Measurements from ENCODE around the gene TMPRSS4. TPM values are rescaled to one million over a fixed set of nuclear protein-coding genes. Genes with fewer than 3 reads are reported as not detected.

TMPRSS4 gene
- total RNA-seq, 1 donor from 2014 or later, result not detected

DNA sequence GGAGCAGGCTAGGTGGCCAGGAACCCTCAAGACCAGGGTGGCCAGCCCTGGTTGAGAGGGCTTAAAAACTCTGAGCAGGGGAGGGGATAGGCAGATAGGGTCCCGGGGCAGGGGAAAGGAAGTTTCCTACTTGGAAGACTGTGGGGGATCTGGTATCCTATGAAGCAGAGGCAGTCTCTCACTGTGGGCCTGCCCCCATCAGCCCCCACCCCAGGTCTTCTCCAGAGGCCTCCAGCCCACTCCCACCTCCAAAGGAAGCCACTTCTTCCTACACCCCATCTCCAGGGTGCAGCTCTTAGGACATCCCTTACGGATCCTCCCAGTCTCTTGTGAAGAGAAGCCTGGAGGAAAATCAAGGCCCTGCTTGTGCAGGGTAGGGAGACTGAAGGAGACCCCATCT is 59.5 kb downstream of the TMPRSS4 start:
- no peak for DNase-seq

DNA sequence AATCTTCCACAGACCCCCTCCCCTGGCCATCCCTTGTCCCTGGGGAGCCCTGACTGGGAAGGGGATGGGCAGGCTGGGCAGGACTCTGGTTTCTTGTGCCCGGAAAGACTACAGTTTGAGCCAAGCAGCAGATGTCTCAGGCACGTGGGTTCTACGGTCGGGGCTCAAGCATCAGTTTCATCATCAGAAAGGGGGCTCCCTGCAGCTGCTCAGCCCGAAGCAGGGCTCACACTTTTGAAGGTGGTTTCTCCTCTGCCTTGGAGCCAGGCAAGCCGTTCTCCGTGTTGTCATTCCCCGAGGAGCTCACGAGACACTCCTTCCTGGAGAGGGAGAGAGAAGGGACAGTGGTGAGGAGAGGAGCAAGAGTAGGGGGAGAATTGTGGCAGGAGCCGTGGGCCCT is 59.9 kb downstream of the TMPRSS4 start:
- no peak for DNase-seq

DNA sequence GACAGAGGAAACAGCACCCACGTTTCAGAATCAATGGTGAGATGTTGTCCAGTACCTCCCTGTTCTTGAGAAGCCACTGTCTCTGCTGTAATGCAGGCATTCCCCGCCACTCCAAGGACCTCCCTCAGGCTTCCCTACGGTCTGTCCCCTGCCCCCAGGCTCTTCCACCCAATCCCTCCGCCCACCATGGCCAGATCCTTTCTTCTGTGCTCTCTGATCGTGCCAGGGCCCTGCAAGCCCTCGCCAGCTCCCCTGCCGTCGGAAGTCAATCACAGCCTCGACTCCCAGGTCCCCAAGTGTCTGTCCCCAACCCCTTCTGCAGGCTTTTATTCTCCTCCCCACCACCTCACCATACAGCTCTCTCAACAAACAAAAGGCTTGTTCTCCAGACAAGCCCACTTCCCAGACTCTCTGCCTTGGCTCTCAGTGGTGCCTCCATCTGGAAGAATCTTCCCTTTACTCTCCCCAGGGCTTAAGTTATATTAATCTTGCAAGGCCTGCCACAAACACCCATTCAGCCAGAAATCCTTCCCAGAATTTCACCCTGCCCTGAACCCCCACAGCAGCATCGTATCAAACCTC is 62.1 kb downstream of the TMPRSS4 start:
- no peak for DNase-seq

DNA sequence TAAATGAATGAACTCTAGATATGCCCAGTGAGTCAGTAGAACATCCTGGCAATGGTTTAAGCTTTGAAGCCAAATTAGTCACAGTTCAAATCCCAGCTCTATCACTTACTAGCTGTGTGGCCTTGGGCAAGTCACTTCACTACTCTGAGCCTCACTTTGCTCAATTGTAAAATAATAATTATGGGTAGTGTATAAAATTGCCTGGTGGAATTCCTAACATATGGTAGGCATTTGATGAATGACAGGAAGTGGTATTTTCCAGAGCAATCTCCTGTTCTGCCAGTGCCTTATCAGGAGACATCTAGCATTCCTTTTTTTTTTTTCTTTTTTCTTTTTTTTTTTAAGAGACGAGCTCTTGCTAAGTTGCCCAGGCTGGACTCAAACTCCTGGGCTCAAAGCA is 62.7 kb downstream of the TMPRSS4 start:
- DNase-seq, result peak; percentile 12

DNA sequence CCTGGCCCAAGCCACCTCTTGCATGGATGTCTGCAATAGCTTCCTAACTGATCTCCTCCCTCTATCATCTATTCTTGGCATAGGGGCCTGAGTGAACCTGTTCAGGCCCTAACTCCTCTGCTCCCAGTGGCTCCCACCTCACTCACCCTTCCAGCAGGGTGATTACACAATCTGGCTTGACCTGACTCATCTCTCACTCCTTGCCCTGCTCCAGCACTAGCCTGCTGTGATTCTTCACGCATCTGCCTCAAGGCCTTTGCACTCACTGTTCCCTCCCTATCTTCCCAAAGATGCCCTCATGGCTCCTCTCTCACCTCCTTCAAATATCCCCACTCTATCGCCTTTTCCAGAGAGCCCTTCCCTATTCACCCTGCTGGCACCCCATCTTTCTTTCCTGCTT is 65.2 kb downstream of the TMPRSS4 start:
- no peak for DNase-seq

DNA sequence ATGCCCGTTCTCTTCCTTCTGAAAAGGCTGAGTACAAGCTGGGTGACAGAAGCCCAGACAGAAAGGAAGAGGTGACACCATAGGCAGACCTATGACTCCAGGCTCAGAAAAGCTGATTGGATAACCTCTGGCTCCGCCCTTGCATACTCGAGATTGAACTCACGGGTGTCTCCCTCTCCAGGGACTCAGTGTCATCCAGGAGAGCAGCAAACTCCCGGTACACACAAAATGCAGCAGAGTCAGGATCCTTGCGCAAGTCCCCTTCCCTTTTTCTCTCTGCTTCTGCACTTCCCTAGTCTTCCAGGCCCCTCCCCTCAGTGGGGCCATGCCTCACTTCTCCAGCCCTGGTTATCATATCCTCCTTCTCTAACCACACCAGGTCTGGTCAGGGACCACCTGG is 65.9 kb downstream of the TMPRSS4 start:
- DNase-seq, result no peak

DNA sequence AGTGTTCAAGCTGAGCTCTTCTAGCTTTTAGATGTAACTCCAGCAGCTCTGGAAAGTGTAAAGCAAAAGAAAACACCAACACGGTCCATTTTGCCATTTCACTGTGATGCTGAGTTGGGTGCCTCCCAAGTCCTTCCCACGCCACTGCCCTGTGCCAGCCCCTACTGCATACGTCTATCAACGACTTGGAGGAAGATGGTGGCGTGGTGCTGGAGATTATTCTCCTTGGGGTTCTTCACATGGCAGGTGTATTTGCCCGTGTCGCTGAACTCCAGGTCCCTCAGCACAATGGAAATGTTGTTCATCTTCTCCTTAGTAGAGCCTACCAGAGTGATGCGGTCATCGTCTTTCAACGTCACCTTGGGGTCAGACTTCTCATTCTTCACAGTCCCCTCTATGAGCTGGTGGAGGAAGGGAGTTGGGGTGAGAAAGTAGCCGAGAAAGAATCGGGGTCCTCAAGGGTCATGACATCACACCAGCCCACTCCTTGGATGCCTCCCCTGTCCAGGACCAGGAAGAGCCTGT is 66.8 kb downstream of the TMPRSS4 start:
- no peak for DNase-seq

DNA sequence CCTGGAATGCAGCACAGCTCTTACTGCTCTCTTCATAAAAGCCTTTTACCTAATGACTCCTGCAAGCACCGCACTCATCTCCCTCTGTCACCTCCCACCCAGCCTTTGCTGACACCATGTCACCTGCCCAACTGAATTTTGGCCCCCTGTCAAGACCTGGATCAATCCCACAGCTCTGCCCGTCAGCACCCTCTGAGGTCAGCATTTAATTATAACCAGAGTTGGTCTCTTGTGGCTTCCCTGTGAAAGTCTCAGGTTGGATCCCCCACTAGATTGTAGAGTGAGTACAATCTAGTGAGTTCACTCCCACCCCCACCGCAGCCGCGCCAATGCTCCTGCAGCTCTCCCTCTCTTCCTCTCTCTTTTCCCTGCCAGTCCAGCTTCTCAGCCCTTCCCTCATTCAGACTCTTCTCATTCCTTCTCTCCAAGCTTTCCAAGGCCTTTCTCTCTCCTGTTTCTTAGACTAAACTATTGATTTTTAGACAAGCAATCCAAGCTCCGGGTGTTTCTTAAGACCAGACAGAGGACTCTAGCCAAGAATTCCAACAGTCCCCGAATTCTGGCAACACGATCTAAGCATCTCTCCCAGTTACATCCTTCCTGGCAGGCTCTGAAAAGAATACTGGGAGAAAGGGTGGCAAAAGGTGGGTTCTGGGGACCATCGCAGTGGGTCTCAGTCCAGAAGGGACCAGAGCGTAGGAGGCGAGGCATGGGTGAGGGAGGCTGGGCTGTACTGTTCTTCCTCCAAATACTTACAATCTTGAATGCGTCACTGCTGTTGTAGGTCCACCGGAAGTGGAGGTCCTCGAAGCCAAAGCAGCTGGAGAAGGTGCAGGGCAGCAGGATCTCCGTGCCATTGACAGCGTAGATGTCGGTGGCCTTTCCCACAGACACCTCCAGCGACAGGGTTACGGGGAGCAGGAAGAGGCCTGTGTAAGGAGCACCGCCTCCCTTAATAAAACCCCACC is 67.7 kb downstream of the TMPRSS4 start:
- DNase-seq, result no peak

DNA sequence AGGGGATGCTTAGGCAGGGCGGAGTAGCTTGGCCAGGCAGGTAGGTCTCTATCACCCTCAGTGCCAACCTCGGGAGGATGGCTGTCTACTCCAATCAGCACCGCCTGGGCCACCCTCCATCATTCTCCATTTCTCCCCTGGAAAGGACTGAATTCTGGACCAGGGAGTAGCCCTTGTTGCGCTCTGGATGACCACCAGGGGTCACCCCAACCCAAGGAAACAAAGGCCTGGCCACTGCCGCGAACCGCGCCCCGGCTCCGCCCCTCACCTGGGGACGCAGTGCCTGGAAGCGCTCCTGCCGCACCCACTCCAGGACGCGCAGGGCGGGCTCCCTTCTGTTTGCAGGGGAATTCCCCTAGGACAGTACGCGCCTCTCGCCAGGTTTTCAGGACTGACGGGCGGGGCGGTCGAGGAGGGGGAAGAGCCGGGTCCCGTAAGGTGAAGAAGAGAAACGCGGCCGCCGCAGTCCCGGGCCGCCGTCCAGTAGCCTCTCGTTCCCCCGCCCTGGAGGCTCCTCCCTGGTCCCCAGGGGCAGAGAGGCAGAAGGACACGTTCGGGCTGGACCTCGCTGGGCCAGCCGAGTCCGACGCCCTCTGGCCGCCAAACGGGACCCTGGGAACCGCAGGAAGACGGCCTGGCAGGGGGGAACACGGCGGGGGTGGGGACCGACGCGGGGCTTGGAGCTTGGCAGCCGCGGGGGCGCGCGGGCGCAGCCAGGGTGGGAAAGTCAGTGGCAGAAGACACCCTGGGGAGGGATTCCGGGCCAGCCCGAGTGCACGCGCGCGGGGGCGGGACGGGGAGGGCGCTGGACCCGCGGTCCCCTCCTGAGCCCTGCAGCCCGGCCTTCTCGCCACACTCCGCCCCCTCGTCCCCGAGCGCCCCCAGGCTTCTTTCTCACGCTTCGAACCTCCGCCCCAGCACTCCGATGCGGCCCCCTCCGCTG is 68.7 kb downstream of the TMPRSS4 start:
- DNase-seq, result peak; percentile 76

DNA sequence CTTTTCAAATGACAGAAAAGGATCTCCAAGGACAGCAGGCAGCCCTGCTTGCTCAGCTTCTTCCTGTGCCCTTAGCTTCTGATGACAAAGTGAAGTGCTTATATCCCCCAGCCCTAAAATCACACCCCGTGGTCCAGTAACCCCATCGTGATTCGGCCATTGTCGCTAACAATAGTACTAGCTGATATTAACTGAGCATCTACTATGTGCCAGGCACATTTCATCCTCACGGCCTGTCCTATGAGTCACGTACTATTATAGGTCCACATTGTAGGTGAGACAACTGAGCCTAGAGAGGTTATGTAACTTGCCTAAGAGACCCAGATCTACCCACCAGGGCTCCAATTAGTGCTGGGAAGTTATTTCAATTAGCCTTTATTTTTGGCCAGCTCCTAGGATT is 69.7 kb downstream of the TMPRSS4 start:
- DNase-seq, result no peak

DNA sequence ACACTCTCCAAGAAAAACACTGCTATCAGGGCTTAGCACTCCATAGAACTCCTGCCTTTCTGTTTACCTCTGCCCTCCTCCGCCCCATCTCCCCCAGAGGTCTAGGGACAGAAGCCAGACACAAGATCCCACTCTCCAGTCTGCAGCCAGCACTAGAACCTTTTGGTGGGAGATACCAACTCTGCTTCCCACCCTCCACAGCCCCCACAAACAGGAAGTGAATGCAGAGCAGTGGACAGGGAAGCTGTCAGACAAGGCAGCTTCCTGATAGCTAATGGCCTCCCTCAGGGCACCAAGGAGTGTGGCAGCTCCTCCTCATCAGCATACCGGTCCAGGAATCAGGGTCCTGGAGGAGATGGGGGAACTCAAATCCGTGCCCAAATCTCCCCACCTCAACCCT is 70.6 kb downstream of the TMPRSS4 start:
- no peak for DNase-seq

DNA sequence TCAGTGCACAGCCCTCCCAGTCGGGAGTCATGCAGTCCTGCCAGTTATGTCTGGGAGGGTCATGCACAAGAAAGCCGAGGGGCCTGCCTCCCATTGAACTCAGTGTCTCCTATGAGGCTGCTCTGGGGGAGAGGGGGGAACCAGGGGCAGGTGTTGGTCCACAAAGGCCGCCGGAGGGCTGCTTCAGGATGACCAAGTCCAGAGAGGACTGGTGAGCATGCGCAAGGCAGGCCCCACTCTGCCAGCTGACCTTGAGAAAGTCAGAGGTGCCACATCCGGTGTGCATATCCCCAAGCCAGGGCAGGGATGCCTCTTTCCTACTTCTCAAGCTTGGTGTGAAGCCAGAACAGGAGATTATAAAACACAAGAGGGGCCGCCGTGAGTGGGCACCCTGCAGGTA is 71.4 kb downstream of the TMPRSS4 start:
- no peak for DNase-seq

DNA sequence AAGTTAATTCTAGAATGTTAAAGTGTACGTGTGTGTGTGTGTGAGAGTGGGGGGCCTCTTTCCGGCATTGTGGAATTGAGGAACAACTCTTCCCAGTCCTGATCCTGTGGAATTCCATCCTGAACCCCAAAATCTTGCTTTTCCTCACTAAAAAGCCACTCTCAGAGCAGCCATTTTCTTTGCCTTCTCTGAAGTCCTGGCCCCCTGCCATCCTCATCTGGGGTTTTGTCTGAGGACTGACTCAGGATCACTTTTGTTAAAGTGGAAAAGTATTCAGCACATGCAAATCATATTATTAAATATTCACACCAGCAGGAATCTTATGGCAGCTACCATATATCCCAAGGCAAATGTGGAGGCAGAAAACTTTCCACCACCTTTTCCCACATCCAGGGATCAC is 72.0 kb downstream of the TMPRSS4 start:
- no peak for DNase-seq

DNA sequence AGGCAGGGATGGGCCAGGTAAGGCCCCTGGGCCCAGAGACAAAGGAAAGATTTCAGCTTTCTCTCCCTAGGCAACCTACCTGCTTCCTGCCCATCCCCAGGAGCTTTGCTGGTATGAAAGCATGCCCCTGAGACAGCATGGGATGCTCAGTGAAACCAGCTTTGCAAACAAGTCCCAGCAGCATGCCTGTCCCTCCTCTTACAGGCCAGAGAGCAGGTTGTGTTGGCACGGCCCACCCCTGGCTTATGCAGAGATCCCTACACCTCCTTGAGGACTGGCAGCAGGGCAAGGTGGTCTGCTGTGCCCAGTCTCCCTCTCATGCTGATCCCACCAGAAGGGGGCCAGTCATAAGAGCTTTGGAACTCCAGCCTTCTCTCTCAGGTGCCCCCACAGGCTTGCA is 72.6 kb downstream of the TMPRSS4 start:
- DNase-seq, result no peak

DNA sequence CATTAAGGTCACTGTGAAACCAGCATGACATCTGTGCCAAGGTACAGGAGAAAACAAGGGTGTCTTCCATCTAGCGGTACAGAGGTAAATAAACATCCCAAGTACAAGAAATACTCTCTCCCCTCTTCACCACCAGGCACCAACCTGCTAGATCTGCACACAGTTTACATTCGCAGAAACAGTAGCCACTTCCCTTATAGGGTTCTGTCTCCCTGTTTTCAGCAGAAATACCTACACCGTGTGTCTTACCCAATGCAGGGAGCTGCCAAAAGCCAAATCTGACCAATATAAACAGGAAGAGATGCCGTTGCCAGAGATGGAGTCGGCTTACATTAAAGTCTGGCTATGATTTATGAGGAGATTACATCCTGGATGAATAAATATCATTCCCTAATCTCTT is 74.6 kb downstream of the TMPRSS4 start:
- DNase-seq, result no peak

DNA sequence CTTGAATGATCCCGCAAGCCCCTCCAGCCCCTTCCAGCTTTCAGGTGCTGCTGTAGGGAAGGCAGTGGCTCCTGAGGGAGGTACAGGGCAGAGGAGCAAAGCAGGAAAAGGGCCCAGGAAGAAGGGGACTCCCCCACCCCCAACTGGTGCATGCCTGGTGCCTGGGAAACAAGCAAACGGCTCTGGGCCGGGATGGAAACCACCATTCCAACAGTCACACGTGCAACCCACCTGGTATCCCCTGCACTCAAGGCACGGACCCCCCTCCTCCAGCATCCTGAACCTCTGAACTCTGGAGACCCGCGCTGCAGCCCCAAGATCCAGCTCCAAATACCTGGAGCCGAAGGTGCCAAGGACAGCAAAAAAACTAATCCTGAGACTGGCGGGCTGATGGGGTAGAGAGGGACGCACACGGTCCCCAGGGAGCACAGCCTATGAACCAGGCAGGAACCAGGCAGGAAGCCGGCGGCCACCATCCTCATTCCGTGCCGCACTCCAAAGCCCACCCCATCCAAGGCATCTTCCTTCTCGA is 75.2 kb downstream of the TMPRSS4 start:
- no peak for DNase-seq

DNA sequence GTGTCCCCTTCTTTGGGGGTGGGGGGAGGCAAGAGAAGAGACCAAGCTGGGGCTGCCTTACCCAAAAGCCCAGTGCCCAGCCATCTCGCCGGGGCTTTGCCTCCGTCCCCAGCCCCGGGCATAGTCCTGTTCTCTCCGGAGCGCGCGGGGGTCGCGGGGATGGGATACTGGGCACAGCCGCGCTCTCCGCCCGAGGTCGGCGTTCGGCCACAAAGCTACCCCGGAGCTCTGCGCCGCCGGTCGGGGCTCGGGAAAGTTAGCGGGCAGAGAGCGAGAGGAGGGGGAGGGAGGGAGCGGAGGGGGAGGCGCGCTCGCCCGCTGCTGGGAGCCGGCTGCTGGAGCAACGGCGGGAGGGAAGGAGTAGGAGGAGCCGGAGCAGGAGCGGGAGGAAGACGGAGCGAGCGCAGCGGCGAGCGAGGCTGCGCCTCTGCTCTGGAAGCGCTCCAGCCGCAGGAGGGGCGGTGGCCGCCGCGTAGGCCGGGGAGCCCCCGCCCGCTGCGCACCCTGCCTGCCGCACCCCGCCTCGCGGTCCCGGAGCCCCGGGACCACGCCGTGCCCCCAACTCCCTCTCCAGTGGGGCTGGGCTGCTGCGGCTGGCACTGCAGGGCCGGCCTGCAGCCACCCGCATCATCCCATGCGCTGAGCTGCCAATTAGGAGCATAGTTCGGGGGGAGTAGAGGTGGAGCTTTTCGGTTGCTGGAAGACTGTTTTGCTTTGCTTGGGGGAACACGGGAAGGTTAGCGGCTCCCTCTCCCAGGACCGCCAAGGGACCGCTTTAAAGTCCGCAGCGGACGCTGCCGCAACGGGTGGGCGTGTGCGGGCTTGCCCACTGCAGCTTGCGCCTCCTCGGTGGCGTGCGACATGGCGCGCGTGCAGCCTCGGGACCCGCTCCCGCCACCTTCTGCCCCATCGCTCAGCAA is 75.9 kb downstream of the TMPRSS4 start, which contains the start of gene SCN4B:
SCN4B (minus strand) TSS at position 272 of the 920 bp plus-strand sequence; CDS start at position 122, 150 bp downstream.
- peak; percentile 55 for DNase-seq

DNA sequence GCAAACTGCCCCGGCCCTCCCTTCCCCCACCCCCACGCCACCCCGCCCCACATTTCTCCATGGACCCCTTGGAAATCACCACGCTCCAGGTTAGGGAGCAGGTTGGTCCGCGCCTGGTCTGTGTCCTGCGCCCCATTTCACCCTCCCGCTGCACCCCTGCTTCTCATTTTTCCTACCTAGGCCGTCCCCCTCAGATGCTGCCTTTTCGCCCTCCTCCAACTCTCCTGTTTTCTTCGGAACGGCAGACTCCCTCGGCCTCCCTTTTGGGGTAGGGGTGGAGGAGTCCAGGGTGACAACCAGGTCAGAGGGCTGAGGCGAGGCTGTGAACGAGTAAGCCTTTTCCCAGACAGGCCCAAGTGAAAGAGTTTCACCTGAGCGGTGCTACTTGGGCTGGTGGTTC is 76.6 kb downstream of the TMPRSS4 start:
- no peak for DNase-seq

DNA sequence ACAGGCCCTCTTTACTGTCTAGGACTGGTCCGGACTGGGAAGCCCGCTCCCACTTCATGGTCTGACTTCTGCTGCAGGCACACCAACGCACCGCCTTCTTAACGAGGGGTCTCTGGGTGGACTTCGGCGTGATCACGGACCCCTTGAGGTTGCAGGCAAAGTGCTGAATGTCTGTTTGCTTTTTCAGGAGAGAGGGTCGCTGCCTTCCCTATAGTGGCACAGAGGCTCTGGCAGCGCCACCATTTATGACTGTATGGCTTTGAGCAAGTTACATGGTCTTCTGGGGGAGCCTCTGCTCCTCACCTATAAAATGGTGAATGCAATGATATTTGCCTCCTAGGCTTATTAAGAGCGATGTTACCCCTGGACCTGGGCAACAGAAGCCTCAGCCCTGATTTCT is 77.1 kb downstream of the TMPRSS4 start:
- no peak for DNase-seq

DNA sequence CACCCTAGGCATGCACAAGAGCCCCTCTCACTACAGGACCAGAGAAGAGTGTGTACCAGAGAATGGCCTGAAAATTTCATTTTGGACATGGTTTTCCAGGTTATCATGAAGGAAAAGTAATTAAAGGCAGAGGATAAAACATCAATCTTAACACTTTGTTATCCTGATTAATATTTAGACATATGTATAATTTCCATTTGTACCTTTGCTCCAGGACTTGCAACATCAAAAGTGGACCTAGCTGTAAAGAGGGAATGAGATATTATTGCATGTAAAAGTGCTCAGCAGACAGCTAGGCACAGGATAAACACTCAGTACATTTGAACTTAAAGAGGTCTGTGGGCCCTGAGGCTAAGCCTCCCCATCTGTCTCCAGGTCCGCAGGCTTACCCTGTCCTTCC is 77.8 kb downstream of the TMPRSS4 start:
- DNase-seq, result no peak

All from dermis blood vessel endothelial cell (primary cell).